PC-3 (cell line): Measurements from ENCODE around the gene SEMA5A. TPM values are rescaled to one million over a fixed set of nuclear protein-coding genes. Genes with fewer than 3 reads are reported as not detected.

Experiments
- ATAC-seq: fragments of 200-7000 bp; cut with Tn5 transposase; 2 replicates; pipeline ENCODE4 v1.9.1; 2020; ENCODE audit warnings: mild to moderate bottlenecking, moderate library complexity
- BruUV-seq: library from RNA; stranded (reverse); fragments of 400-500 nt; replicated peaks from 2 replicates; lab custom pipeline; 2021; lab: Mats Ljungman, UMichigan
- CTCF ChIA-PET: fragments of 300-600 bp; sonication (Branson Sonifier 250); formaldehyde crosslinking; loops from one replicate; lab custom pipeline; 2022; ENCODE audit warnings: antibody characterized with exemption; lab: Charles Lee
- POLR2A ChIA-PET: fragments of 300-600 bp; sonication (Branson Sonifier 250); formaldehyde crosslinking; loops from one replicate; lab custom pipeline; 2022; ENCODE audit warnings: antibody characterized with exemption; ENCODE audit not compliant: unreplicated experiment; lab: Charles Lee
- DNase-seq: peaks from one replicate; pipeline ENCODE4 v3.0.0-alpha.2; 2015
- H2AFZ ChIP-seq: fragments of 300-600 bp; sonication (generic); 2 replicates; pipeline ENCODE4 v1.6.0; 2016; ENCODE audit warnings: antibody characterized with exemption, low read length
- H3F3A ChIP-seq: fragments of 300-600 bp; sonication (generic); one replicate; pipeline ENCODE4 v1.6.0; 2017; ENCODE audit warnings: antibody characterized with exemption, low read length, control low read depth, mild to moderate bottlenecking; ENCODE audit not compliant: unreplicated experiment
- H3K27ac ChIP-seq: fragments of 300-600 bp; sonication (generic); 2 replicates; pipeline ENCODE4 v1.5.1; 2016; ENCODE audit warnings: mild to moderate bottlenecking, low read length
- H3K27me3 ChIP-seq: fragments of 300-600 bp; sonication (generic); 2 replicates; pipeline ENCODE4 v1.6.1; 2016; ENCODE audit warnings: low read length, mixed read lengths
- H3K36me3 ChIP-seq: fragments of 300-600 bp; sonication (generic); 2 replicates; pipeline ENCODE4 v1.6.1; 2016; ENCODE audit warnings: low read depth, mixed run types, low read length, mixed read lengths
- H3K4me1 ChIP-seq: fragments of 300-600 bp; sonication (generic); 2 replicates; pipeline ENCODE4 v1.5.1; 2016; ENCODE audit warnings: low read length; ENCODE audit not compliant: insufficient read depth
- H3K4me2 ChIP-seq: fragments of 300-600 bp; sonication (generic); 2 replicates; pipeline ENCODE4 v1.6.0; 2016; ENCODE audit warnings: low read length
- H3K4me3 ChIP-seq: fragments of 300-600 bp; sonication (generic); 2 replicates; pipeline ENCODE4 v1.5.1; 2016; ENCODE audit warnings: mild to moderate bottlenecking, low read length, mixed read lengths
- H3K79me2 ChIP-seq: fragments of 300-600 bp; sonication (generic); 2 replicates; pipeline ENCODE4 v1.6.1; 2017; ENCODE audit warnings: low read length, mixed read lengths
- H3K9ac ChIP-seq: fragments of 300-600 bp; sonication (generic); 2 replicates; pipeline ENCODE4 v1.6.0; 2016; ENCODE audit warnings: mild to moderate bottlenecking, low read length
- H3K9me2 ChIP-seq: fragments of 300-600 bp; sonication (generic); replicated peaks from 2 replicates; pipeline ENCODE4 v1.6.1; 2016; ENCODE audit warnings: mixed run types, low read length, mixed read lengths
- H3K9me3 ChIP-seq: fragments of 300-600 bp; sonication (generic); 2 replicates; pipeline ENCODE4 v1.6.1; 2016; ENCODE audit warnings: low read length, mixed read lengths
- H4K20me1 ChIP-seq: fragments of 300-600 bp; sonication (generic); 2 replicates; pipeline ENCODE4 v1.6.1; 2016; ENCODE audit warnings: low read length, mixed read lengths
- EZH2 ChIP-seq: fragments of 300-600 bp; sonication (generic); IDR thresholded peaks from one replicate; pipeline ENCODE4 v1.6.1; 2017; ENCODE audit warnings: antibody characterized with exemption, mild to moderate bottlenecking, low read length; ENCODE audit not compliant: unreplicated experiment
- EZH2phosphoT487 ChIP-seq: fragments of 300-600 bp; sonication (generic); IDR thresholded peaks from 2 replicates; pipeline ENCODE4 v1.6.1; 2018; ENCODE audit warnings: mild to moderate bottlenecking, antibody characterized with exemption, low read length, borderline replicate concordance
- intact Hi-C: fragments of 100-400 bp; cut with micrococcal nuclease; formaldehyde crosslinking; loops from 2 replicates; pipeline ENCODE4 v1.9.0; 2023
- total RNA-seq: library from RNA; depleted of rRNA; stranded (reverse); fragments of >200 nt; gene quantifications from 2 replicates; pipeline ENCODE4 v1.2.3, GENCODE V29; 2014
- TF ChIP-seq, protein P1 (sequence below): fragments of 300-600 bp; sonication (generic); conservative IDR thresholded peaks from 2 replicates; pipeline ENCODE4 v1.5.1; 2017; ENCODE audit warnings: antibody characterized with exemption, low read depth, mild to moderate bottlenecking, low read length

SEMA5A gene
- total RNA-seq, 1 experiment from 2014 or later = 4.4 TPM

DNA sequence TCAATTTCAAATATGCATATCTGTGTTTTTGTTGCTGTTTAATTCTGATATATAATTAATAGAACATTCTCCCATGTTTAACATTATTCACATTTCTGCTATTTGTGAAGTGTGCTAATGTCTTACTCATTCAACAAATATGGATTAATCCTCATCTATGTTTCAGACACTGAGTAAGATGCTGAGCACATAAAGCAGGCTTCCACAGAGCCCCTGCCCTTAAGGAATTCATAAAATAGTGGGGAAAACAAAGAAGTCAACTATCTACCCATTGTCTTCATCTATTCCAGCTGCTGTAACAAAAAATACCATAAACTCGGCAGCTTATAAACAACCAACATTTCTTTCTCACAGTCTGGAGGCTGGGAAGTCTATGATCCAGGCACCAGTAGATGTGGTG lies 333.3 kb downstream of the SEMA5A start:
- intact Hi-C loops = loop anchor here (10.0 kb wide), 1 partner anchor 332 kb away; the partner anchor contains the start of gene SEMA5A
- H3K4me1 ChIP-seq = peaks cover 41% of the 10 kb centered on the region
- H3K9me3 ChIP-seq = 0 out of 2 replicates have a peak, but pooled peaks cover 4% of the 10 kb centered on the region
- TF ChIP-seq, protein P1, sequence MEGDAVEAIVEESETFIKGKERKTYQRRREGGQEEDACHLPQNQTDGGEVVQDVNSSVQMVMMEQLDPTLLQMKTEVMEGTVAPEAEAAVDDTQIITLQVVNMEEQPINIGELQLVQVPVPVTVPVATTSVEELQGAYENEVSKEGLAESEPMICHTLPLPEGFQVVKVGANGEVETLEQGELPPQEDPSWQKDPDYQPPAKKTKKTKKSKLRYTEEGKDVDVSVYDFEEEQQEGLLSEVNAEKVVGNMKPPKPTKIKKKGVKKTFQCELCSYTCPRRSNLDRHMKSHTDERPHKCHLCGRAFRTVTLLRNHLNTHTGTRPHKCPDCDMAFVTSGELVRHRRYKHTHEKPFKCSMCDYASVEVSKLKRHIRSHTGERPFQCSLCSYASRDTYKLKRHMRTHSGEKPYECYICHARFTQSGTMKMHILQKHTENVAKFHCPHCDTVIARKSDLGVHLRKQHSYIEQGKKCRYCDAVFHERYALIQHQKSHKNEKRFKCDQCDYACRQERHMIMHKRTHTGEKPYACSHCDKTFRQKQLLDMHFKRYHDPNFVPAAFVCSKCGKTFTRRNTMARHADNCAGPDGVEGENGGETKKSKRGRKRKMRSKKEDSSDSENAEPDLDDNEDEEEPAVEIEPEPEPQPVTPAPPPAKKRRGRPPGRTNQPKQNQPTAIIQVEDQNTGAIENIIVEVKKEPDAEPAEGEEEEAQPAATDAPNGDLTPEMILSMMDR = no peak
- no peak for TF ChIP-seq EZH2
- H4K20me1 ChIP-seq = no peaks in the 10 kb centered on the region
- BruUV-seq = no TSS peak
- no peak overlapping the region for H3K9ac ChIP-seq
- H3K4me2 ChIP-seq = peak overlapping the region; percentile 2
- no peaks in the 10 kb centered on the region for H3K27me3 ChIP-seq
- peaks cover 6% of the 10 kb centered on the region for H3F3A ChIP-seq
- peak; percentile 74 for ATAC-seq
- no peak overlapping the region for H3K4me3 ChIP-seq
- CTCF ChIA-PET = no interaction called here
- H3K27ac ChIP-seq = peak overlapping the region; percentile 33
- H3K79me2 ChIP-seq = no peaks in the 10 kb centered on the region
- no peaks in the 10 kb centered on the region for H3K36me3 ChIP-seq
- POLR2A ChIA-PET = no interaction called here
- H2AFZ ChIP-seq = no peak overlapping the region
- H3K9me2 ChIP-seq = no peaks in the 10 kb centered on the region
- peak; percentile 87 for DNase-seq

DNA sequence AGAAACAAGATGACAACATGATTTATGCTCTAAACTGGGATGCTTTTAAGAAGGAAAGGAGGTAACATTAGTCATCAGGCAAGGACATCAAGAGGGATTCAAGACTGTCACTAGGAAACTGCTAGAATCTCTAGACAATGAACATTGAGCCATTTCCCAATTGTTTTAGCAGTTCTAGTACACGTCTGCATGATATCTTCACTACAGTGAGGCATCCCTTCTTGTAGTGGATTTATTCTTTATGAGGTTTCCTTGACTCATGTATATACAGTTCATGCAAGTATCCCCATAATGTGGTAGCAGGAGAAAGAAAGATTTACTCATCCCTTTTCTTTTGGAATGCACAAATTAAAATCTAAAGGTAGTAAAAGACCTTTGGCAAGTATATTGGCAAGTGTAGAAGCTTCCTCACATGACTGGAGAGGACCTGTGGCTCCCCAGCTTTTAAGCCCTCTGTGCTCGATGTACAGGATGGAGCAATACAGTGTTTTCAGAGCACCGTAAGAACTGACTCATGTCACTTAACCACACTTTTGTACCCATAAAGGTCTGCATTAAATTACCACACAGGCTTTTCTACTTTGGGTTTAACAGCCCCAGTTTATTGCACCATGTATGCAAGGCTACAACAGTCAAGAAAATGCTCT lies 335.9 kb downstream of the SEMA5A start:
- no peak for TF ChIP-seq EZH2phosphoT487
- ATAC-seq = peak; percentile 52
- Histone ChIP-seq H3K79me2 (no peaks in the 10 kb centered on the region), H3K4me2 (peak overlapping the region; percentile 37), H3K9me3 (no peaks in the 10 kb centered on the region), H3K9ac (no peak overlapping the region), H3K4me3 (no peak overlapping the region), H4K20me1 (no peaks in the 10 kb centered on the region), H3K36me3 (no peaks in the 10 kb centered on the region), H3F3A (peaks cover 6% of the 10 kb centered on the region), H3K9me2 (no peaks in the 10 kb centered on the region), H3K4me1 (peaks cover 41% of the 10 kb centered on the region), H3K27ac (0 out of 2 replicates have a peak overlapping the region, but pooled peaks have one; percentile 6), H3K27me3 (no peaks in the 10 kb centered on the region), H2AFZ (no peak overlapping the region)
- intact Hi-C loops = loop anchor here (1.0 to 10.0 kb wide), 5 partner anchors 178 to 1283 kb away; partner anchors contain the start of gene SEMA5A
- no TSS peak for BruUV-seq
- DNase-seq = peak; percentile 88
- ChIA-PET CTCF (no interaction called here), POLR2A (no interaction called here)

GRCh38 chr5:9207817-9208418 lies 338.0 kb downstream of the SEMA5A start:
- Histone ChIP-seq H3F3A (peaks cover 6% of the 10 kb centered on the region), H3K9ac (no peak overlapping the region), H3K4me3 (no peak overlapping the region), H3K27ac (no peak overlapping the region), H3K79me2 (no peaks in the 10 kb centered on the region), H3K27me3 (no peaks in the 10 kb centered on the region), H3K4me1 (peaks cover 36% of the 10 kb centered on the region), H3K4me2 (no peak overlapping the region), H4K20me1 (no peaks in the 10 kb centered on the region), H3K36me3 (no peaks in the 10 kb centered on the region), H2AFZ (no peak overlapping the region), H3K9me2 (no peaks in the 10 kb centered on the region), H3K9me3 (no peaks in the 10 kb centered on the region)
- BruUV-seq = no TSS peak
- intact Hi-C loops = loop anchor here (1.0 to 5.0 kb wide), 5 partner anchors 52 to 1281 kb away; no protein-coding TSS in a partner anchor
- TF ChIP-seq EZH2 (no peak), EZH2phosphoT487 (no peak)
- TF ChIP-seq, protein P1 = peak; percentile 90
- ChIA-PET CTCF (no interaction called here), POLR2A (no interaction called here)
- ATAC-seq (peak; percentile 51), DNase-seq (peak; percentile 90)
